Chondrocyte (in vitro differentiated cells): ENCODE results near the gene CEP44. TPM values are rescaled to one million over a fixed set of nuclear protein-coding genes. Genes with fewer than 3 reads are reported as not detected.
A peak's percentile ranks its signal among the peaks of the same experiment; 100 is the strongest.

Experiments used
- DNase-seq: peaks from one replicate; pipeline ENCODE4 v3.0.0; 2021; ENCODE audit warnings: mixed read lengths, low spot score
- H3K27ac Mint-ChIP-seq: one replicate; pipeline ENCODE4 v1.8.0; 2021; ENCODE audit warnings: mild to moderate bottlenecking, moderate library complexity, mixed read lengths; ENCODE audit not compliant: unreplicated experiment
- H3K27me3 Mint-ChIP-seq: 2 replicates; pipeline ENCODE4 v1.8.0; 2021; ENCODE audit warnings: low read depth, mixed read lengths
- H3K36me3 Mint-ChIP-seq: 2 replicates; pipeline ENCODE4 v1.8.0; 2021; ENCODE audit warnings: low read depth, mixed read lengths
- H3K4me1 Mint-ChIP-seq: 2 replicates; pipeline ENCODE4 v1.8.0; 2021; ENCODE audit warnings: low read depth, mild to moderate bottlenecking, mixed read lengths
- H3K4me3 Mint-ChIP-seq: one replicate; pipeline ENCODE4 v1.8.0; 2021; ENCODE audit warnings: mild to moderate bottlenecking, moderate library complexity, mixed read lengths; ENCODE audit not compliant: unreplicated experiment
- H3K9me3 Mint-ChIP-seq: 2 replicates; pipeline ENCODE4 v1.8.0; 2021; ENCODE audit warnings: low read depth, mixed read lengths
- CTCF ChIP-seq: fragments of 200-600 bp; sonication (generic); IDR thresholded peaks from 2 replicates; pipeline ENCODE4 v1.5.0; 2021; ENCODE audit warnings: antibody characterized with exemption, mild to moderate bottlenecking, moderate library complexity
- total RNA-seq: library from RNA; stranded (reverse); gene quantifications from 3 replicates; pipeline ENCODE4 v1.2.1, GENCODE V29; 2021

The CEP44 gene
- total RNA-seq, 1 donor from 2014 or later = 8.7 TPM

GRCh38 chr4:174277433-174277832, 6.3 kb upstream of the CEP44 start:
- H3K9me3 Mint-ChIP-seq = peaks cover 10% of the 10 kb centered on the region
- peaks cover 17% of the 10 kb centered on the region for H3K4me1 Mint-ChIP-seq
- H3K36me3 Mint-ChIP-seq = peaks cover 6% of the 10 kb centered on the region
- no peak for TF ChIP-seq CTCF
- no peak overlapping the region for H3K4me3 Mint-ChIP-seq
- no peak overlapping the region for H3K27ac Mint-ChIP-seq
- no peak for DNase-seq
- no peaks in the 10 kb centered on the region for H3K27me3 Mint-ChIP-seq

GRCh38 chr4:174278467-174278866, 5.2 kb upstream of the CEP44 start:
- Mint-ChIP-seq H3K27ac (no peak overlapping the region), H3K9me3 (peaks cover 10% of the 10 kb centered on the region), H3K36me3 (peaks cover 6% of the 10 kb centered on the region), H3K27me3 (no peaks in the 10 kb centered on the region), H3K4me1 (peaks cover 24% of the 10 kb centered on the region), H3K4me3 (no peak overlapping the region)
- DNase-seq = no peak
- no peak for TF ChIP-seq CTCF

- no peak overlapping the region for H3K4me3 Mint-ChIP-seq
- H3K27ac Mint-ChIP-seq = no peak overlapping the region
- H3K9me3 Mint-ChIP-seq = peaks cover 10% of the 10 kb centered on the region
- H3K27me3 Mint-ChIP-seq = no peaks in the 10 kb centered on the region
- no peak for TF ChIP-seq CTCF
- peaks cover 6% of the 10 kb centered on the region for H3K36me3 Mint-ChIP-seq
- no peak for DNase-seq
- peaks cover 27% of the 10 kb centered on the region for H3K4me1 Mint-ChIP-seq
Observed at GRCh38 chr4:174279433-174280155, 4.1 kb upstream of the CEP44 start.

GRCh38 chr4:174281182-174281737, 2.5 kb upstream of the CEP44 start:
- TF ChIP-seq CTCF = no peak
- Mint-ChIP-seq H3K4me3 (no peak overlapping the region), H3K27me3 (no peaks in the 10 kb centered on the region), H3K36me3 (peaks cover 6% of the 10 kb centered on the region), H3K9me3 (peaks cover 10% of the 10 kb centered on the region), H3K27ac (no peak overlapping the region), H3K4me1 (peaks cover 40% of the 10 kb centered on the region)
- no peak for DNase-seq

- H3K27ac Mint-ChIP-seq = no peak overlapping the region
- peaks cover 6% of the 10 kb centered on the region for H3K36me3 Mint-ChIP-seq
- no peak for TF ChIP-seq CTCF
- H3K4me1 Mint-ChIP-seq = peaks cover 40% of the 10 kb centered on the region
- peaks cover 10% of the 10 kb centered on the region for H3K9me3 Mint-ChIP-seq
- H3K4me3 Mint-ChIP-seq = peak overlapping the region; percentile 99
- no peak for DNase-seq
- no peaks in the 10 kb centered on the region for H3K27me3 Mint-ChIP-seq
Observed at GRCh38 chr4:174281901-174282300, 1.8 kb upstream of the CEP44 start.
